ENCODE data around the gene BPIFB6. TPM values are rescaled to one million over a fixed set of nuclear protein-coding genes. Genes with fewer than 3 reads are reported as not detected.

BPIFB6 gene
- total RNA-seq, 1 donor from 2014 or later, result not detected

GRCh38 chr20:33091693-33092092 lies 60.2 kb downstream of the BPIFB6 start:
- no peak overlapping the region for H3K27ac Mint-ChIP-seq (ENCODE audit: unreplicated experiment)
- H3K27me3 Mint-ChIP-seq (ENCODE audit: low read depth), result peaks cover 45% of the 10 kb centered on the region
- TF ChIP-seq CTCF (IDR thresholded peaks at IDR 0.05), result no peak
- H3K9me3 Mint-ChIP-seq (ENCODE audit: low read depth), result no peaks in the 10 kb centered on the region
- H3K4me3 Mint-ChIP-seq (ENCODE audit: unreplicated experiment), result no peak overlapping the region
- DNase-seq (ENCODE audit: low spot score), result no peak
- H3K4me1 Mint-ChIP-seq (ENCODE audit: low read depth), result no peaks in the 10 kb centered on the region
- H3K36me3 Mint-ChIP-seq (ENCODE audit: low read depth), result no peaks in the 10 kb centered on the region

DNA sequence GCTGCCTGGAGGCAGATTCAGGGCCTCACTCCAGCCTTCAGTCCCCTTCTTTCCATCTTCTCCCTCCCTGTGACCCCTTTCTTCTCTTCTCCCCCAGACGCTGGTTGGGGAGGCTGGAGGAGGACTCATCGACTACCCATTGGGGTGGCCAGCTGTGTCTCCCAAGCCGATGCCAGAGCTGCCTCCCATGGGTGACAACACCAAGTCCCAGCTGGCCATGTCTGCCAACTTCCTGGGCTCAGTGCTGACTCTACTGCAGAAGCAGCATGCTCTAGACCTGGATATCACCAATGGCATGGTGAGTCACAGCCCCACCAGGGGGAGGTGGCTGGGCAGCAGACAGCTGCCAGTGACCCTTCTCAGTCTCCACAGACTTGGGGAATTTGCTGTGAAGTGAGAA lies 60.9 kb downstream of the BPIFB6 start:
- TF ChIP-seq CTCF (IDR thresholded peaks at IDR 0.05), result no peak
- Mint-ChIP-seq H3K4me1 (ENCODE audit: low read depth) (no peaks in the 10 kb centered on the region), H3K27me3 (ENCODE audit: low read depth) (peaks cover 39% of the 10 kb centered on the region), H3K36me3 (ENCODE audit: low read depth) (no peaks in the 10 kb centered on the region), H3K4me3 (ENCODE audit: unreplicated experiment) (no peak overlapping the region), H3K27ac (ENCODE audit: unreplicated experiment) (no peak overlapping the region), H3K9me3 (ENCODE audit: low read depth) (no peaks in the 10 kb centered on the region)
- no peak for DNase-seq (ENCODE audit: low spot score)

GRCh38 chr20:33093074-33093473 lies 61.6 kb downstream of the BPIFB6 start:
- no peaks in the 10 kb centered on the region for H3K36me3 Mint-ChIP-seq (ENCODE audit: low read depth)
- no peaks in the 10 kb centered on the region for H3K4me1 Mint-ChIP-seq (ENCODE audit: low read depth)
- H3K27me3 Mint-ChIP-seq (ENCODE audit: low read depth), result peaks cover 36% of the 10 kb centered on the region
- TF ChIP-seq CTCF (IDR thresholded peaks at IDR 0.05), result no peak
- no peaks in the 10 kb centered on the region for H3K9me3 Mint-ChIP-seq (ENCODE audit: low read depth)
- H3K27ac Mint-ChIP-seq (ENCODE audit: unreplicated experiment), result no peak overlapping the region
- no peak overlapping the region for H3K4me3 Mint-ChIP-seq (ENCODE audit: unreplicated experiment)
- DNase-seq (ENCODE audit: low spot score), result no peak

GRCh38 chr20:33093582-33093981 lies 62.1 kb downstream of the BPIFB6 start:
- H3K4me1 Mint-ChIP-seq (ENCODE audit: low read depth), result no peaks in the 10 kb centered on the region
- DNase-seq (ENCODE audit: low spot score), result no peak
- H3K36me3 Mint-ChIP-seq (ENCODE audit: low read depth), result no peaks in the 10 kb centered on the region
- H3K27me3 Mint-ChIP-seq (ENCODE audit: low read depth), result peaks cover 34% of the 10 kb centered on the region
- H3K4me3 Mint-ChIP-seq (ENCODE audit: unreplicated experiment), result no peak overlapping the region
- H3K9me3 Mint-ChIP-seq (ENCODE audit: low read depth), result no peaks in the 10 kb centered on the region
- TF ChIP-seq CTCF (IDR thresholded peaks at IDR 0.05), result no peak
- H3K27ac Mint-ChIP-seq (ENCODE audit: unreplicated experiment), result no peak overlapping the region

Other genes starting within 250 kb of the BPIFB6 start
- 121 to 177 TPM (median 176 TPM) in 3 replicates for gene MAPRE1, start 211.7 kb upstream of the BPIFB6 start, total RNA-seq
- 0.32 to 0.67 TPM (median 0.51 TPM) in 3 replicates for gene EFCAB8, start 172.7 kb upstream of the BPIFB6 start, total RNA-seq
- not detected in 3 replicates for gene SUN5, start 27.2 kb upstream of the BPIFB6 start, total RNA-seq
- gene BPIFB2, start 23.9 kb upstream of the BPIFB6 start, total RNA-seq, result not detected in 3 replicates
- not detected in 3 replicates for gene BPIFB3, start 22.3 kb downstream of the BPIFB6 start, total RNA-seq
- gene BPIFB4, start 48.0 kb downstream of the BPIFB6 start, total RNA-seq, result not detected in 3 replicates
- not detected in 3 replicates for gene BPIFA2, start 136.5 kb downstream of the BPIFB6 start, total RNA-seq
- not detected in 3 replicates for gene BPIFA3, start 185.7 kb downstream of the BPIFB6 start, total RNA-seq
- not detected in 3 replicates for gene BPIFA1, start 204.3 kb downstream of the BPIFB6 start, total RNA-seq

Measured in chondrocyte (in vitro differentiated cells).